Activated naive CD4-positive, alpha-beta T cell treated with anti-CD3 and anti-CD28 coated beads for 36 hours (primary cell): Measurements from ENCODE around the gene TAS2R60. TPM values are rescaled to one million over a fixed set of nuclear protein-coding genes. Genes with fewer than 3 reads are reported as not detected.
A peak's percentile ranks its signal among the peaks of the same experiment; 100 is the strongest.
"Not testable (repeated sequence)": the region's sequence is repeated elsewhere in the genome, so short reads cannot be mapped to it uniquely, and the experiment has no call there.

Experiments
- CTCF ChIA-PET: fragments of 350-600 bp; sonication (Branson Sonifier 250); formaldehyde crosslinking; loops from one replicate; lab custom pipeline; 2021; ENCODE audit warnings: antibody characterized with exemption; lab: Charles Lee
- DNase-seq: peaks from one replicate; pipeline ENCODE4 v3.0.0-alpha.2; 2020
- H3K27ac Mint-ChIP-seq: one replicate; pipeline ENCODE4 v1.8.0; 2021; ENCODE audit warnings: mild to moderate bottlenecking, mixed read lengths
- H3K27me3 Mint-ChIP-seq: one replicate; pipeline ENCODE4 v1.8.0; 2021; ENCODE audit warnings: low read depth, mixed read lengths
- H3K36me3 Mint-ChIP-seq: one replicate; pipeline ENCODE4 v1.8.0; 2021; ENCODE audit warnings: low read depth, mixed read lengths
- H3K4me1 Mint-ChIP-seq: one replicate; pipeline ENCODE4 v1.8.0; 2021; ENCODE audit warnings: low read depth, mixed read lengths
- H3K4me3 Mint-ChIP-seq: one replicate; pipeline ENCODE4 v1.8.0; 2021; ENCODE audit warnings: mild to moderate bottlenecking, moderate library complexity, mixed read lengths
- H3K9me3 Mint-ChIP-seq: one replicate; pipeline ENCODE4 v1.8.0; 2021; ENCODE audit warnings: mixed read lengths
- intact Hi-C: fragments of 100-400 bp; cut with micrococcal nuclease; formaldehyde crosslinking; loops from one replicate; pipeline ENCODE4 v1.15.1; 2023
- total RNA-seq, 2 experiments: library from RNA; stranded (reverse); gene quantifications; one replicate each; pipeline ENCODE4 v1.2.3, GENCODE V29; 2021

Gene TAS2R60
- total RNA-seq, 2 experiments from 2014 or later = not detected

GRCh38 chr7:143402233-143402632 lies 41.0 kb upstream of the TAS2R60 start:
- intact Hi-C loops, H3K9me3 Mint-ChIP-seq, DNase-seq, H3K4me3 Mint-ChIP-seq, H3K27ac Mint-ChIP-seq, H3K36me3 Mint-ChIP-seq, H3K27me3 Mint-ChIP-seq: not testable (repeated sequence)
- peaks cover 39% of the 10 kb centered on the region for H3K4me1 Mint-ChIP-seq
- CTCF ChIA-PET = interaction anchor here (1.3 to 10.7 kb wide), 6 partner anchors 10 to 96 kb away, joined by 4 to 76 read pairs (median 4); no protein-coding TSS in a partner anchor

GRCh38 chr7:143405173-143406001 lies 37.9 kb upstream of the TAS2R60 start:
- Mint-ChIP-seq H3K4me1 (peaks cover 66% of the 10 kb centered on the region), H3K9me3 (no peaks in the 10 kb centered on the region), H3K36me3 (no peaks in the 10 kb centered on the region), H3K27ac (no peak overlapping the region), H3K27me3 (no peaks in the 10 kb centered on the region), H3K4me3 (no peak overlapping the region)
- intact Hi-C loops = loop anchor here (2.0 to 5.0 kb wide), 2 partner anchors 33 to 161 kb away; no protein-coding TSS in a partner anchor
- CTCF ChIA-PET = interaction anchor here (1.4 to 10.7 kb wide), 8 partner anchors 11 to 165 kb away, joined by 3 to 76 read pairs (median 7); partner anchors contain the start of gene ZYX
- DNase-seq = no peak

DNA sequence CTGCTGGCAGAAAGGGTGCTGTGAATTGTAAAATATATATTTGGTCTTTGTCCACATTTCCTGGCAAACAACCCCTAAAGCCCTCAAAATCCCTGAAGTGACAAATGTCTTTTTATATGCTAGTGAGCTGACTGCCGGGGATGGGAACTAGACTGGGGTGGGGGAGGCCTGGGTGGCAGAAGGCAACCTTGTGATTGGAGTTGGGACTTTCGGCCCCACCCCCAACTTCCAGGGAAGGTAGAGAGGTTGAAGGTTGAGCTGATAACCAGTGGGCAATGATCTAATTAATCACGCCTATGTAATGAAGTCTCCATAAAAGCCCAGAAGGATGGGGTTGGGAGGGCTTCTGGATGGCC lies 37.3 kb upstream of the TAS2R60 start:
- H3K27ac Mint-ChIP-seq = no peak overlapping the region
- no peaks in the 10 kb centered on the region for H3K36me3 Mint-ChIP-seq
- H3K4me1 Mint-ChIP-seq = peaks cover 70% of the 10 kb centered on the region
- H3K4me3 Mint-ChIP-seq = no peak overlapping the region
- intact Hi-C loops = loop anchor here (2.0 to 5.0 kb wide), 2 partner anchors 34 to 161 kb away; no protein-coding TSS in a partner anchor
- CTCF ChIA-PET = interaction anchor here (1.3 to 10.7 kb wide), 8 partner anchors 11 to 166 kb away, joined by 3 to 76 read pairs (median 6); partner anchors contain the start of gene ZYX
- DNase-seq = no peak
- H3K27me3 Mint-ChIP-seq = no peaks in the 10 kb centered on the region
- H3K9me3 Mint-ChIP-seq = no peaks in the 10 kb centered on the region

DNA sequence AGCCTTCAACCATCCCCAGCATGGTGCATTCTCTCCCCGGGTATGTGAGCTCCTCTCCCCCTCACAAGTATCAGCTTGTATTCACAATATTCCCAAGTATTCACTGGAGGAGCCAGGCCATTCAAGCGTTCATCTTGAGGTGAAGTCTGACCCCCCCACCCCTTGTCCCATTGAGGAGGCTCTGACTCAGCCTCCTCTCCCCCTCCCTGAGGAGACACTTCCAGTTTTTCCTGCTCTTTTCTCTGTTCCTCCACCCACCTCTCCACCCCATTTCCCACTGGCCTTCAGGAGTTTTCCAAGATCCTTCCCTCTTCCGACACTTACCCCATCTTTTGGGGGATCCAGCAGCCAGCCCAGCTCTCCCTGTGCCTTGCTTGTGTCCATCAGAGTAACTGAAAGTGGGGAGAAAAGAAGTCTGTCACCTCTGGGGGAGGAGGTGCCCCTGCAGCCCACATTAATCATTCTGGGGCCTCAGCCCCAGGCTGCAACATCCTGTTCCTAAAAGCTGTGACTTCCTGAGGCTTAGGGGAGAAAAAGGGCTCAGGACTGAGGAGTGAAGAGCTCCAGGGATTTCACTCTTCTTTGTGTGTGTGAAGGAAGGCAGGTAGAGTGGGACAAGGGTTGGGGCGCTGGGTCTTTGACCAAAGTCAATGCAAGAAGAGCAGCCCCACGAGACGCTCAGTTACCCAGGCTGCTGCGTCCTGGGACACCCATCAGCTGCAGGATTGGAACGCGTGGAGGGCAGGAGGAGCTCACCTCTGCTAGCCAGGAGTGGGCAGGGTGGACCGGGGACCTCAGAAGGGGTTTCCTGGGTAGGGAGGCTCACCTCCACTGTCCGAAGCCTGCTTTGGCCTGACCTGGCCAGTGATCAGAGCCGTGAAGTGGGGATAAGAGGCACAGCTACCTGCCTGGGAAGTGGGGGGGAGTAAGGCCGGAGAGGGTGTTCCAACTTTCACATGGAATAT lies 35.7 kb upstream of the TAS2R60 start:
- Mint-ChIP-seq H3K9me3 (no peaks in the 10 kb centered on the region), H3K4me3 (peak overlapping the region; percentile 70), H3K36me3 (no peaks in the 10 kb centered on the region), H3K27me3 (no peaks in the 10 kb centered on the region), H3K4me1 (peaks cover 81% of the 10 kb centered on the region), H3K27ac (peak overlapping the region; percentile 32)
- CTCF ChIA-PET = interaction anchor here (0.7 to 10.7 kb wide), 20 partner anchors 9 to 168 kb away, joined by 3 to 76 read pairs (median 4); partner anchors contain the start of genes CASP2 and ZYX
- DNase-seq = peak; percentile 70
- intact Hi-C loops = loop anchor here (1.0 to 5.0 kb wide), 3 partner anchors 27 to 163 kb away; no protein-coding TSS in a partner anchor

- Mint-ChIP-seq H3K9me3 (no peaks in the 10 kb centered on the region), H3K4me1 (peaks cover 81% of the 10 kb centered on the region)
- intact Hi-C loops = loop anchor here (5.0 kb wide), 1 partner anchor 36 kb away; no protein-coding TSS in a partner anchor
These were observed 35.0 kb upstream of the TAS2R60 start for GRCh38 chr7:143408252-143408685.

DNA sequence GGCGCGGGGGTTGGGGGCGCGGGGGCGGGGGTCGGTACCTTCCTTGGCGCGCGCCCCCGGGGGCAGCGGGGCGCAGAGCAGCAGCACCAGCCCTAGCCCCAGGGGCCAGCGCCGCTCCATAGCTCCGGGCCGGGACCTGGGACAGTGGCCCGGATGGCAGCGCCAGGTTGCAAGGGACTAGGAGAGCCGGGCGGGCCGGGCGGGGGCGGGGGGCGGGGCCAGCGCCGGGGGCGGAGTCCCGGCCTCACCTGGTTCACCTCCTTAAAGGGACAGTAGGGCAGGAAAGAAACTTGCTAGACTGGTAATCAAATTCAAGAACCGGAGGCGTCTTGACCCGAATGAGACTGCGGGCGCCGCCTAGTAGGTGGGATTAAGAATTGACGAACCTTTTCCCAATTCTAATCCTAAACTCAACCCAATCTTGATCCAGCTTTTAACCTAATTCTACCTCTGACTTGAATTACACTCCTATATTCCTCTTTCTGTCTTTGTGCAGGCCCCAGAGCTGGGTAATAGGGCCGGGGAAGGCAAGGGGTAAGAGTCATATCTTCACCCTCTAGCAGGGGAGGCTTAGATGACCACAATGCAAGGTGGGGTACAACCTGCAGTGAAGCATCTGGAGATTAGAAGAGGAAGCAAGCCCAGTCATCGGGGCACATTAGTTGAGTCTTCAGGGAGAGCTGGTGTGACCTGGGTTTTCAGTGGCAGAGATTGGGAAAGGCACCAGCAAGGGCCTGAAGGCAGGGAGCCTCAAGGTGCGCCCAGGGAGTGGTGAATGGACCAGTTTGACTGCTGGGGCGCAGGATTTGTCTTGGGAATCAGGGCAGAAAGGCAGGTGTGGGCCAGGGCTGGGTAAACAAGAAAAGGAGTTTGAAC lies 34.3 kb upstream of the TAS2R60 start, which contains the start of gene EPHA1:
EPHA1 (minus strand) TSS at position 171 of the 876 bp plus-strand sequence; CDS start at position 120, 51 bp downstream.
- CTCF ChIA-PET = interaction anchor here (0.7 to 10.7 kb wide), 11 partner anchors 8 to 169 kb away, joined by 3 to 76 read pairs (median 4); partner anchors contain the start of gene ZYX
- H3K4me1 Mint-ChIP-seq = peaks cover 75% of the 10 kb centered on the region
- no peaks in the 10 kb centered on the region for H3K36me3 Mint-ChIP-seq
- H3K4me3 Mint-ChIP-seq = peak within 1 kb of the TSS; percentile 70
- peak; percentile 56 for DNase-seq
- intact Hi-C loops = loop anchor here (5.0 kb wide), 1 partner anchor 37 kb away; no protein-coding TSS in a partner anchor
- H3K27me3 Mint-ChIP-seq = no peaks in the 10 kb centered on the region
- H3K9me3 Mint-ChIP-seq = no peaks in the 10 kb centered on the region
- H3K27ac Mint-ChIP-seq = peak within 1 kb of the TSS; percentile 42

More at GRCh38 chr7:143408252-143408685, 35.0 kb upstream of the TAS2R60 start:
- Mint-ChIP-seq H3K4me3 (peak overlapping the region; percentile 70), H3K36me3 (no peaks in the 10 kb centered on the region), H3K27me3 (no peaks in the 10 kb centered on the region), H3K27ac (no peak overlapping the region)
- CTCF ChIA-PET = interaction anchor here (0.7 to 10.7 kb wide), 11 partner anchors 8 to 168 kb away, joined by 3 to 76 read pairs (median 5); partner anchors contain the start of genes CASP2 and ZYX
- no peak for DNase-seq

- CTCF ChIA-PET = interaction anchor here (1.5 to 7.8 kb wide), 3 partner anchors 30 to 171 kb away, joined by 4 to 73 read pairs (median 43); partner anchors contain the start of gene ZYX
- DNase-seq = no peak
- intact Hi-C loops = no loop called here
- no peak overlapping the region for H3K27ac Mint-ChIP-seq
- H3K4me3 Mint-ChIP-seq = no peak overlapping the region
- H3K9me3 Mint-ChIP-seq = no peaks in the 10 kb centered on the region
- H3K27me3 Mint-ChIP-seq = no peaks in the 10 kb centered on the region
- no peaks in the 10 kb centered on the region for H3K36me3 Mint-ChIP-seq
- H3K4me1 Mint-ChIP-seq = peaks cover 62% of the 10 kb centered on the region
These were observed 32.7 kb upstream of the TAS2R60 start for GRCh38 chr7:143410521-143411004.

GRCh38 chr7:143411976-143412708 lies 31.1 kb upstream of the TAS2R60 start:
- no peaks in the 10 kb centered on the region for H3K36me3 Mint-ChIP-seq
- CTCF ChIA-PET = interaction anchor here (1.4 kb wide), 1 partner anchor 9 kb away, joined by 4 read pairs; no protein-coding TSS in a partner anchor
- no peak overlapping the region for H3K4me3 Mint-ChIP-seq
- DNase-seq = no peak
- H3K9me3 Mint-ChIP-seq = no peaks in the 10 kb centered on the region
- no peak overlapping the region for H3K27ac Mint-ChIP-seq
- intact Hi-C loops = no loop called here
- no peaks in the 10 kb centered on the region for H3K27me3 Mint-ChIP-seq
- H3K4me1 Mint-ChIP-seq = peaks cover 53% of the 10 kb centered on the region

GRCh38 chr7:143413123-143413522 lies 30.1 kb upstream of the TAS2R60 start:
- CTCF ChIA-PET = no interaction called here

GRCh38 chr7:143415209-143415608 lies 28.0 kb upstream of the TAS2R60 start:
- intact Hi-C loops = loop anchor here (5.0 kb wide), 1 partner anchor 408 kb away; no protein-coding TSS in a partner anchor
- DNase-seq, H3K9me3 Mint-ChIP-seq, H3K27ac Mint-ChIP-seq, H3K36me3 Mint-ChIP-seq, H3K27me3 Mint-ChIP-seq, H3K4me3 Mint-ChIP-seq: not testable (repeated sequence)
- peaks cover 34% of the 10 kb centered on the region for H3K4me1 Mint-ChIP-seq
- CTCF ChIA-PET = interaction anchor here (0.7 to 5.3 kb wide), 10 partner anchors 11 to 174 kb away, joined by 3 to 79 read pairs (median 6); no protein-coding TSS in a partner anchor

More at GRCh38 chr7:143413123-143413522, 30.1 kb upstream of the TAS2R60 start:
- intact Hi-C loops = no loop called here
- Mint-ChIP-seq H3K27me3 (no peaks in the 10 kb centered on the region), H3K4me3 (no peak overlapping the region), H3K4me1 (peaks cover 43% of the 10 kb centered on the region), H3K36me3 (no peaks in the 10 kb centered on the region), H3K9me3 (no peaks in the 10 kb centered on the region), H3K27ac (no peak overlapping the region)
- no peak for DNase-seq
